ENCODE data around the gene PLA2G4C. TPM values are rescaled to one million over a fixed set of nuclear protein-coding genes. Genes with fewer than 3 reads are reported as not detected.

The PLA2G4C gene
- total RNA-seq, 2 donors from 2014 or later: 1.7 to 6.8 TPM

- no peak for DNase-seq
- Histone ChIP-seq H3K36me3 (no peaks in the 10 kb centered on the region), H3K4me3 (no peak overlapping the region), H3K9ac (ENCODE audit: low read depth in 2 of 2, low read length in 2 of 2) (no peak overlapping the region), H3K27me3 (no peaks in the 10 kb centered on the region), H3K4me1 (no peaks in the 10 kb centered on the region), H3K27ac (no peak overlapping the region), H3K9me3 (no peaks in the 10 kb centered on the region)
- intact Hi-C loops (cut with DNase I): no loop called here
- TF ChIP-seq CTCF (IDR thresholded peaks at IDR 0.05): no peak
Observed at GRCh38 chr19:48113190-48113917, 2.7 kb upstream of the PLA2G4C start.

GRCh38 chr19:48111280-48111679 lies 663 bp upstream of the PLA2G4C start:
- H3K9me3 ChIP-seq: no peaks in the 10 kb centered on the region
- no peaks in the 10 kb centered on the region for H3K27me3 ChIP-seq
- no peak for DNase-seq
- no peaks in the 10 kb centered on the region for H3K4me1 ChIP-seq
- H3K9ac ChIP-seq (ENCODE audit: low read depth in 2 of 2, low read length in 2 of 2): no peak overlapping the region
- H3K4me3 ChIP-seq: no peak overlapping the region
- intact Hi-C loops (cut with DNase I): no loop called here
- H3K27ac ChIP-seq: peak overlapping the region; percentile 96
- no peak for TF ChIP-seq CTCF (IDR thresholded peaks at IDR 0.05)
- no peaks in the 10 kb centered on the region for H3K36me3 ChIP-seq

GRCh38 chr19:48108997-48109782 lies 1.4 kb downstream of the PLA2G4C start:
- Histone ChIP-seq H3K36me3 (no peaks in the 10 kb centered on the region), H3K9me3 (no peaks in the 10 kb centered on the region), H3K4me3 (no peak overlapping the region), H3K9ac (ENCODE audit: low read depth in 2 of 2, low read length in 2 of 2) (no peak overlapping the region), H3K27me3 (no peaks in the 10 kb centered on the region), H3K27ac (no peak overlapping the region), H3K4me1 (no peaks in the 10 kb centered on the region)
- no peak for DNase-seq
- no peak for TF ChIP-seq CTCF (IDR thresholded peaks at IDR 0.05)
- intact Hi-C loops (cut with DNase I): loop anchor here (5.0 kb wide), 1 partner anchor 153 kb away; no protein-coding TSS in a partner anchor

DNA sequence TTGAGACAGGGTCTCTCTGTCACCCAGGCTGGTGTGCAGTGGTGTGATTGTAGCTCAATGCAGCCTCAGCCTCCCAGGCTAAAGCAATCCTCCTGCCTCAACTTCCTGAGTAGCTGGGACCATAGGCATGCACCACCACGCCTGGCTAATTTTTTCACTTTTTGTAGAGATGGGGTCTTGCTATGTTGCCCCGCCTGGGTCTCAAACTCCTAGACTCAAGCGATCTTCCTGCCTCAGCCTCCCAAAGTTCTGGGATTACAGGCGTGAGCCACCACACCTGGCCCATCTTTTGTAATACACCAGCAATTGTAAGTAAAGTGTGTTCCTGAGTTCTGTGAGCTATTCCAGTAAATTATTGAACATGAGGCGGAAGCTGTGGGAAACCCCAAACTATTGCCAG lies 6.7 kb downstream of the PLA2G4C start:
- no peak for TF ChIP-seq CTCF (IDR thresholded peaks at IDR 0.05)
- no peaks in the 10 kb centered on the region for H3K4me1 ChIP-seq
- H3K27ac ChIP-seq: no peak overlapping the region
- H3K9ac ChIP-seq (ENCODE audit: low read depth in 2 of 2, low read length in 2 of 2): no peak overlapping the region
- no peaks in the 10 kb centered on the region for H3K9me3 ChIP-seq
- H3K4me3 ChIP-seq: no peak overlapping the region
- H3K36me3 ChIP-seq: no peaks in the 10 kb centered on the region
- intact Hi-C loops (cut with DNase I): no loop called here
- DNase-seq: no peak
- no peaks in the 10 kb centered on the region for H3K27me3 ChIP-seq

GRCh38 chr19:48102870-48103751 lies 7.5 kb downstream of the PLA2G4C start:
- Histone ChIP-seq H3K4me1 (no peaks in the 10 kb centered on the region), H3K27me3 (no peaks in the 10 kb centered on the region), H3K4me3 (no peak overlapping the region), H3K27ac (no peak overlapping the region), H3K36me3 (no peaks in the 10 kb centered on the region), H3K9me3 (no peaks in the 10 kb centered on the region), H3K9ac (ENCODE audit: low read depth in 2 of 2, low read length in 2 of 2) (no peak overlapping the region)
- intact Hi-C loops (cut with DNase I): no loop called here
- peak; percentile 40 for DNase-seq
- peak; percentile 73 for TF ChIP-seq CTCF (IDR thresholded peaks at IDR 0.05)
